GM19397 (cell line): Measurements from ENCODE around the gene MCM8.
"Not testable (repeated sequence)": the region's sequence is repeated elsewhere in the genome, so short reads cannot be mapped to it uniquely, and the experiment has no call there.

ENCODE experiments used
- ATAC-seq: cut with Tn5 transposase; IDR thresholded peaks from one replicate; pipeline ENCODE4 v1.9.1; 2021; ENCODE audit warnings: mild to moderate bottlenecking, moderate library complexity; ENCODE audit not compliant: unreplicated experiment

The MCM8 gene

GRCh38 chr20:5999783-6000182, 49.3 kb downstream of the MCM8 start:
- no peak for ATAC-seq

GRCh38 chr20:6000871-6001270, 50.4 kb downstream of the MCM8 start:
- ATAC-seq = no peak

DNA sequence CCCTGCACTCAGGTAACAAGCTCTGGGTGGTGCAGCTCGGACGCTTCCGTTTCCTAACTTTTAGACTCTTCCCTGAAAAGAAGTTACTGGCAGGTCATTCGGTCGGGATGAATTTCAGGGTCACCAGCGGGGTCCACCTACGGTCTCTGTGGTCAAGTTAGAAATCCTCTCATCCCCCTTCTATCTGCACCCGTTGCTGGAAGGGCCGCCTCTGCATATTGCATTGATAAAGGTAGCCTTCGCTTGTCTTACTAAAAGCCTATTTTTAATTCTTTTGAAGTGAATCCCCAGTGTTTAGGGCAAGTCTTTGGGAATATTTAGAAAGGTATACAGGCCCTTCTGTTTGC, 56.1 kb downstream of the MCM8 start:
- ATAC-seq = no peak

DNA sequence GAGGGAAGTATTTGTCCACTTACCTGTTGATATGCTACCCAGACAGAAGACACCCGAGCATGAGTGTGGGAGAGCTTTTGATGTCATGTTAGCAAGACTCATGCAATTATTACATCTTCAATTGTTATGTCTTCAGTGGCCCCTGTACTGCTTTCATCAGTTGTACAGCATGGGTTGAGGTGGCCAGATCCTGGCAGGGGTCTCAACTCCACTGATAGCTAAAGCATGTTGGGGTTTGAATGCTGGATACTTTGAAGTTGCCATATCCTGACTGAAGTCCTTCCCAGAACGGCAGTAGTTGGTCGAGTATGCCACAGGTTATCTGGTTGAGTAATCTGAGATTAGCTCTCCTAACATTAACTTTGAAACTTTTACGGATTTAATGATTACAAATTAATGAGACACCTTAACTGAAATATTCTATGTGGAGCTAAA, 56.7 kb downstream of the MCM8 start:
- no peak for ATAC-seq

GRCh38 chr20:6007529-6008103, 57.2 kb downstream of the MCM8 start:
- ATAC-seq = no peak

DNA sequence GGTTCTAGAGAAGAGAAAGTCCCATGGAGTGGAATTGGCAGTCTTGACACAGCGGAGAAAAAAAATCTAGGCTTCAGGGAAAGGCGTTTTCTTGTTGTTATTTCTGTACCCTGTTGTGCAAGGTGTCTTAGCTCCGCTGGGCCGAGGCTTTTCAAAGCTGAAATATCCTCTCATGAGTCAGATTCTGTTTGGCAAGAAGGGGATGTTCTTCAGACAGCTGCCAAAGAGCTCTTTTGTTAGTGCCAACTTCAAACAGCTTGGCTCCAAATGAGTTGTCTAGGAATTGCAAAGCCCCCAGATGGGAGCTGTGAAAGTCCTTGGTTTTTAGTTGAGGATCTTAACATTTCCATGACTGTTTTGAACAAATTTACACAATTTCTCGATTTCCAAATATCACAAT, 57.8 kb downstream of the MCM8 start:
- ATAC-seq = no peak

GRCh38 chr20:6012179-6012578, 61.7 kb downstream of the MCM8 start:
- no peak for ATAC-seq

DNA sequence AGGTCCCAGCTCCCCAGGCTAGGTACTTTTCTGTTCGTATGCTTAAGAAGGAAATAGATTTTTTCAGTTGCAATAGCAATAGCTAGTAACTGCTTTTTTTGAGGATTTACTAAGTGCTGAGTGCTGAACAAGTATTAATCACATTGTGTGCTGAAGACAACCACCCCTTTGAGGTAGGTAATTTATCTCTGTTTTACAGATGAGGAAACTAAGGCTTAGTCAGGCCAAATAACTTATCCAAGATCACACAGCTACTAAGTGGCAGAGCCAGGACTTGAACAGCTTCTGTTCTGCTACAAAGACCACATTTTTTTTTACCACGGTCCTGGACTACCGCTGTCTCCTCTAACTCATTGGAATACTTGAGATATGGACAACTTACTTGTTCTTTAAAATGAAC, 63.6 kb downstream of the MCM8 start:
- no peak for ATAC-seq

- no peak for ATAC-seq
Measured at GRCh38 chr20:6014957-6015356, 64.5 kb downstream of the MCM8 start.

DNA sequence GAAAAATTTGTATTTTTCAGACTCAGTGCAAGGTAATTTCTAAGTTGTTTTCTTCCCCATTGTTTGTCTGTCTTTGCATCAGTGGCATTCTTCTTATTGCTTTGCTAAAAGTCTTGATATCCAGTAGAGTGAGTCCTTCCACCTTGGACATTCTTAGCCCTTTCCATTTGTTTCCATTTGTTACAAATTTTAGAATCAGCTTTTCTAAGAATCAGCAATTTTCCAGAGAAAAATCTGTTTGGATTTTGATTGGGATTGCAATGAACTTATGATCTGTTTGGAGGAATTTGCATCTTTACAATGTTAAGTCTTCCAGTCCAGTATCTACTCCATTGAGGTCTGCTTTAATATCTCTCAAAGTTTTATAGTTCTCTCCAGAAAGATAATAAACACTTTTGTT, 67.0 kb downstream of the MCM8 start:
- no peak for ATAC-seq

DNA sequence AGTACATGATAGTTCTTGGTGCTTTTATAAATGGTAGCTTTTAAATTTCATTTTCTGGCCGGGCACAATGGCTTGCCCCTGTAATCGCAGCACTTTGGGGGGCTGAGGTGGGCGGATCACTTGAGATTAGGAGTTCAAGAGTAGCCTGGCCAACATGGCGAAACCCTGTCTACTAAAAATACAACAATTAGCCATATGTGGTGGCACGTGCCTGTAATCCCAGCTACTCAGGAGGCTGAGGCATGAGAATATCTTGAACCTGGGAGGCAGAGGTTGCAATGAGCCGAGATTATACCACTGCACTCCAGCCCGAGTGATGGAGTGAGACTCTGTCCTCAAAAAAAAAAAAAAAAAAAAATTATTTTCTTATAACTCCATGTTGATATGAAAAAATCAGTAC, 67.4 kb downstream of the MCM8 start:
- no peak for ATAC-seq

DNA sequence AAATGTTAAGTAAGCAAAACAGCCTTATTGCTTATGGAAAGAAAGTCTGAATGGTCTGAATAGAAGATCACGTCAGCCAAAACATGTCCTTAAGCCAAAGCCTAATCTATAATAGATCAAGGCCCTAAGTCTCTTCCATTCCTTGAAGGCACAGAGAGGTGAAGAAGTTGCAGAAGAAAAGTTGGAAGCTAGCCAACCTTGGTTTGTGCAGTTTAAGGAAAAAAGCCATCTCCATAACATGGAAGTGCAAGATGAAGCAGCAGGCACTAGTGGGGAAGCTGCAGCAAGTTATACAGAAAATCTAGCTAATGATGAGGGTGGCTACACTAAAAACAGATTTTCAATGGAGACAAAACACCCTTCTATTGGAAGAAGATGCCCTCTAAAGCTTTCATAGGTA, 74.3 kb downstream of the MCM8 start:
- no peak for ATAC-seq

DNA sequence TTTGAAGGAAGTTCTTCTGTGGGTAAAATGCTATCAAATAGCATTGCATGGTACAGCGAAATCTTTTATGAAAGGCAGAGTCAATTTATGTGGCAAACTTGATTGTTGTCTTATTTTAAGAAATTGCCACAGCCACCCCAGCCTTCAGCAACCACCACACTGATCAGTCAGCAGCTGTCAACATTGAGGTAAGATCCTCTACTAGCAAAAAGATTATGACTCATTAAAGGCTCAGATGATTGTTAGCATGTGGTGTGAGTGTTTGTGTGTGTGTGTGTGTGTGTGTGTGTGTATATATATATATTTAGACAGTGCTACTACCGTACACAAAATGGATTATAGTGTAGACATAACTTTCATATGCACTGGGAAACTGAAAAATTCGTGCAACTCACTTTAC, 75.6 kb downstream of the MCM8 start:
- no peak for ATAC-seq

GRCh38 chr20:6028818-6029217, 78.4 kb downstream of the MCM8 start:
- ATAC-seq = no peak

GRCh38 chr20:6029538-6029937, 79.1 kb downstream of the MCM8 start:
- ATAC-seq = no peak

- no peak for ATAC-seq
Measured at GRCh38 chr20:6030453-6031080, 80.1 kb downstream of the MCM8 start.

DNA sequence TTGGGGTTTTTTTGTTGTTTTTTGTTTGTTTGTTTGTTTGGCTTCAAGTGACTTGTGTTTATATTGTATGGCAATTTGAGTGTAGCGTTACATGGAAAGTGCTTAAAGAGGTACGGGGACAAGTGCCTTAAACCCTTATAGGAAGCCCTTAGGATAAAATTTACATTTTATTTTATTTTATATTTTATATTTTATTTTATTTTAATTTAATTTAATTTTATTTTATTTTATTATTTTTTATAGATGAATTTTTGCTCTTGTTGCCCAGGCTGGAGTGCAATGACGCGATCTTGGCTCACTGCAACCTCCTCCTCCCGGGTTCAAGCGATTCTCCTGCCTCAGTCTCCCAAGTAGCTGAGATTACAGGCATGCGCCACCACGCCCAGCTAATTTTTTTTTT, 82.5 kb downstream of the MCM8 start:
- ATAC-seq = not testable (repeated sequence)

- ATAC-seq = no peak
Measured at GRCh38 chr20:6034134-6034969, 83.9 kb downstream of the MCM8 start.

DNA sequence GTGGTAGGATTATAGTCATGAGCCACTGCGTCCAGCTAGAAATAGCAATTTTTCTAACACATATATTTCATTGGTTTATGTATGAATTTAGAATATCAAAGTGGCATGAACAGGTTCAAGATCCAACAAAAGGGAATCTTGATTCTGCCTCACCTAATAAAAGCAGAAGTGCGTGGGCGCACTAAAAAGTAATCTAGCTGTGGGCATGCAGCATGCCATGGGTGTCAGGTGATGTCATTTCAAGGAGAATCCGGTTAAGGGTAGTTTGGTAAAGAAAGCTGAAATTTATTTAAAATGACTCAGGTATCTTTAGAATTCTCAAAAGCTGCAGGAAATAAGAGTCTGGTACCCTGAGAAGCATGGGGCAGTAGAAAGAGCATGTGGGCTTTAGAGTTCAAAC, 85.8 kb downstream of the MCM8 start:
- ATAC-seq = no peak

DNA sequence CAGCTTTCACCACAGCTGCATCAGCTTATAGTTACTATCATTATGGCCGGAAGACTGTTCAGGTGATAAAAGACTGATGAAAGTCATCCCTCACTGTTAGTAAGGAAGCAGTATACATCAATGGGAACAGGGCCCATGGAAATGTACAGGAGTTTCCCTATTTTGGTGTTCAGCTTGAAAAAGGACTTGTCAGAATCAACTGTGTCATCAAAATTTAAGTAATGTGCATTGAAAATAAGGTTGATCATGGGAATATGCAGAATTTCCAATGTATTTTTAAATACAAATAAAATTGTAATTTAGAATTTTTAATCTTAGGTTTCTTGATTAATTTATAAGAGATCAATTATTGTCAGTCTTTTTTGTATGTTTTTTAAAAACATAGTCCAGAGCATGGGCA, 86.6 kb downstream of the MCM8 start:
- ATAC-seq = no peak

GRCh38 chr20:6038256-6038655, 87.8 kb downstream of the MCM8 start:
- ATAC-seq = no peak

DNA sequence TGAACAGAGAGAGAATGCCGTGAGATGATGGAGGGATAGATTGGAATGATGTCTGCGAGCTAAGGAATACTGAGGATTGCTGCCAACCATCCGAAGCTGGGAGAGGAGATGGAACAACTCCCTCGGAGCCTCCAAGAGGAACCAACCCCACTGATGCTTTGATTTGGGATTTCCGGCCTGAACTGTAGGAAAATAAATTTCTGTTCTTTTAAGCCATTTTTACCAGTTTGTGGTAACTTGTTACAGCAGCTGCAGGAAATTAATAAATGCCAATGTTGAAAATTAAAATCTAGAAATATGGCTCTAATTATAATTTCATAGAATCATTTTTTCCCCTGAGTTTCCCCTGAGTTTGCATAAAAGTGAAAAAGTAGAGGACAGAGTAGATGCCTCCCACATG, 89.3 kb downstream of the MCM8 start:
- ATAC-seq = no peak
